A673 (cell line): Measurements from ENCODE around the gene DUS1L.

Experiments used
- CTCF ChIP-seq: fragments of 300-800, 200-600 bp; sonication (generic); conservative IDR thresholded peaks from 2 replicates; pipeline ENCODE4 v1.5.1; 2017; ENCODE audit warnings: low read depth, mild to moderate bottlenecking, antibody characterized with exemption, low read length, moderate library complexity, mixed read lengths
- EZH2 ChIP-seq: fragments of 200-600 bp; sonication (generic); IDR thresholded peaks from 2 replicates; pipeline ENCODE4 v1.6.1; 2017; ENCODE audit warnings: borderline replicate concordance, low read depth, mild to moderate bottlenecking, mixed read lengths, antibody characterized with exemption, low read length; ENCODE audit not compliant: poor library complexity, severe bottlenecking

DNA sequence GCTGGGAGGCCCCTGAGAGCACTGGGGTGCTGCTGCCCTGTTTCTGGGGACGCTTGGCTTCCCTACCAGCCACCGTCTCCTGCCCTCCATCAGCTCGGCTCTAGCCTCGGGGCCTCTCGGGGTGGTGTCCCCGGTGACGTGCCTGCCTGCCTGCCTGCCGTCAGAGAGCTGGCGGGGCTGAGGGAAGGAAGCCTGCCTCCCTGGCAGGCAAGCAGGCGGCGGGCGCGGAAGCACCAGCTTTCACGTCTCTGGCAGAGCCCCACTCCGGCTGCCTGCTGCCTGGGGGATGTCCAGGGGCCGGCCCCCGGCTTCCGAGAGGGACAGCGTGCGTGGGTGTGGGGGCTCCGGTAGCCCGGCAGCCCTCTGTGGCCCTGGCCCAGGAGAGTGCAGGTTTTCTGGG lies 52.3 kb downstream of the DUS1L start:
- TF ChIP-seq CTCF = no peak
- no peak for TF ChIP-seq EZH2
